HG03460 (cell line): ENCODE results near the gene ZNHIT3.
"Not testable (repeated sequence)": the region's sequence is repeated elsewhere in the genome, so short reads cannot be mapped to it uniquely, and the experiment has no call there.

Experiments
- ATAC-seq: cut with Tn5 transposase; IDR thresholded peaks from one replicate; pipeline ENCODE4 v1.9.1; 2021; ENCODE audit not compliant: unreplicated experiment

ZNHIT3 gene

GRCh38 chr17:36482611-36483504, 3.6 kb upstream of the ZNHIT3 start:
- ATAC-seq: no peak

DNA sequence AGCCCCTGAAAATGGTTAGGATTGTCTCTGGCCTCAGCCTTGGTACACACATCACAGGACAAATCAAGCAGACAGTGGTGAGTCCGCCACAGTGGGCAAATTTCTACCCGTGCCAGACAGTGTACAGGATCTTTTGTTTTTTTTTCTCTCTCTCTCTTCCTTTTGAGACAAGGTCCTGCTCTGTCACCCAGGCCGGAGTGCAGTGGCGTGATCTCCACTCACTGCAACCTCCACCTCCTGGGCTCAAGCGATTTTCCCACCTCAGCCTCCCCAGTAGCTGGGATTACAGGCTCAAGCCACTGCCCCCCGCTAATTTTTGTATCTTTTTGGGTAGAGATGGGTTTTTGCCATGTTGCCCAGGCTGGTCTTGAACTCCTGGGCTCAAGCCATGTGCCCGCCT, 2.5 kb upstream of the ZNHIT3 start:
- not testable (repeated sequence) for ATAC-seq

GRCh38 chr17:36485027-36485426, 1.5 kb upstream of the ZNHIT3 start:
- ATAC-seq: no peak

GRCh38 chr17:36485805-36486203, 677 bp upstream of the ZNHIT3 start:
- peak; percentile 5 for ATAC-seq

- no peak for ATAC-seq
These were observed 7.5 kb downstream of the ZNHIT3 start for GRCh38 chr17:36493956-36494355.

DNA sequence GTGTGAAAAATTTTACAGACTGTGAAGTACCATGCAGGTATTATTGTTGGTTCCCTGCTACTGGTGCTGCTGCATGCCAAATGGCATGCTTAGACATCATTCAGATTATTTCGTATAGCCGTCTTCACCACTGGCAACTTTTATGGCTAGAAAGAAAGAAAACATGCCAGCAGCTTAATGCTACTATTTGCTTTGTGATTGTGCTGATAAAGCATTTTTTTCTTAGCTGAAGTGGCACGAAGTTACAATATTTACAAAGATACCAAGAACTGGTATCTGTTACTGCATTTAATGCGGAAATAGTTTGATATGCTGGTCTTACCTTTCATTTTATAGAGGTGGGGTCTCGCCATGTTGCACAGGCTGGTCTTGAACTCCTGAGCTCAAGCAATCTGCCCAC, 8.2 kb downstream of the ZNHIT3 start:
- ATAC-seq: no peak

- no peak for ATAC-seq
These were observed 8.6 kb downstream of the ZNHIT3 start for GRCh38 chr17:36495076-36495578.

DNA sequence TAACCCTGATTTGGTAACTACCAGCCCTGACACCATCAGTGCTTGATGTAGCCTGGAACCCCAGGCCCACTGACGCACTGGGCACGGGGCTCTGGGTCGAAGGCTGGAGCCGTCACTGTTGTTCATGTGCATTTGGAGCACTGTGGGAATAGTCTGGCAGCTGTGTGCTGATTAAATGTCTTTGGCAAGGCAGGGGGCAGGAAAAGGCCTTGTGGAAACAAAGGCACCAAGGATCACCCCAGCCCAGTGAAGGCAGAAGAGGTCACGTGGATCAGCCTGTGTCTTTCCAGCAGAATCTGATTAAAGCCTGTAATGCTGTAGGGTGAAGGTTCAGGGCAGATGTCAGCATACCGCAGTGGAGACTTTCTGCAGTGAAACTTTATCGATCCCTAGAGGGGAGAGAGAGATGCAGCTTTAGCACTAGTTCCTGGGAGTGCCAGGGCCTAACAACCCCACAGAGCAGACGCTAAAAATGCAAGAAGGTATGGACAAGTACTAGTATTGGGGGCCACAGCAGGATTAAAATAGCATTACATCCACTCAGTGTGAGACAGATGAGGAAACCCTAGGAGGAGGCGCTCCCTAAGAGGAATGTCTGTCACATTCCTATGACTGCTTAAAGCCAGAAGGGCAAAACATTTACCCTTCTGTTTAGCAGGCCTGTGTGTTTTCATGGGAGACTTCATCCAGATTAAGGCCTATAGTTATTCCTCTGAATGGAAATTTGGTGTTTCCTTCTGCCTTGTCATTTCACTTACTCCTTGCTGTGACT, 9.7 kb downstream of the ZNHIT3 start:
- ATAC-seq: no peak

DNA sequence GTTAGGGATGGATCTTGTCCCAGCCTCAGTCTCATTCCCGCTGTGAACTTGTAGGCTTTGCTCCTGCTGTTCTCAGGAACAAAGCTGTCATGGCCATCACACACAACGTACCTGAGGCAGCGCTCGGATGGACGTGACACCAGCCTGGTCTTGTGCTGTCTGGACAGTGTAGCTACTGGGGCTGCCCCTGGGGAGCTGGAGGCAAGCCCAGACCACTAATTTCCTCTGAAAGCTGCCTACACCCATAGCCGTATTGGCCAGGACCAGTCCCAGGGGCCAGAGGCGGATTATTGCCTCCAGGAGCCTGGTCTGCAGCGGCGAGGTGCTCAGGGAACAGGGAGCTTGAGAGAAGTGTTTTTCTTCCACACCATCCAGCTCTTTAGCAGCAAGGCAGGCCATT, 11.7 kb downstream of the ZNHIT3 start:
- ATAC-seq: no peak

GRCh38 chr17:36498560-36499300, 12.2 kb downstream of the ZNHIT3 start:
- no peak for ATAC-seq

GRCh38 chr17:36500745-36501225, 14.3 kb downstream of the ZNHIT3 start:
- no peak for ATAC-seq

DNA sequence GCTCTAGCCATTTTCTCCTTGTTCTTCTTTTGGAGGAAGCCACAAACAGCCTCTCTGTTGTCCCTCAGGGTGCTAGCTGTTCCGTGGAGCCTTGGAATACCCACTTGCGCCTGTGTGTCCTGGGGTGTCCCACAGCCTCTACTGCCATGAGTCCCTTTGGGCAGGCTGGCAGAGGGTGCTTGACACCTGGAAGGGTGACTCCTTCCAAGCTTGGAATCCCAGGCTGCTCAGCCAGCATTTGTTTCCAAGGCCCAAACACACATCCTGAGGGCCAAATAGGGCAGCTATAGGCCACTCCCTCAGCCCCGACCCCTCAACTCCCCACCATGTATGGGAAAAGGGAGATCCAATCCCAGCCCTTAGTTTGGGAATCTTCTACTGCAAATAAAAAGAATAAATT, 14.9 kb downstream of the ZNHIT3 start:
- ATAC-seq: no peak

- ATAC-seq: no peak
These were observed 15.5 kb downstream of the ZNHIT3 start for GRCh38 chr17:36501963-36502362.

DNA sequence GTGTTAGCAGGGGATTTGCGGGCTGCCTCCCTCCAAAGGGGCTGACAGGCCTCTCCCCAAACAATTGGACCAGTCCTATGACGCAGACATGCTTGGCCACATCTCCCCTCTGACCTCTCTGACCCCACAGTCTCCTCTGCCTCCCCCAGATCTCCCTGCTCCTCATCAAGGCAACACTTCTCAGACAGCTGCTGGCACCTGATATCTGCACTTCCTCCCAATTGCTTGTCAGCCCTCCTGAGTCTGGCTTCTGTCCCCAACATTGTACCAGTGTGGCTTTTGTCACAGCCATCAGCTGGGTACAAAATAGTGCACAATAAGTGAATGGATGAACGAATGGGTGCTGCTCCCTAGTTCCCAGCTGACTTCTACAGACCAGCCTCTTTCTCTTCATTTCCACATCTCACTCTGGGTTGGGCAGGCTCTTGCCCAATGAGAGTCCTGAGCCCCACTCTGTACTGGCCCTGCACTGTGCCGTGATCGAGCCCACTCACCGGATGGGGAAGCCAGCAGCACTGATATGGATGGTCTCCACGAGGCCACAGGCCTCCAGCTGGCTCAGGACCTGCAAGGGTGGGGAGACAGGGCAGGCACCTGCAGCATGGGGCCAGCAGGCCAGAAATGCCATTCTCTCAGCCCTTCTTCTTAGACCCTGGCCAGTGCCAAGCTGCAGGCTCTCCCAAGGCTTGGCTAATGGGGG, 17.1 kb downstream of the ZNHIT3 start:
- ATAC-seq: no peak

DNA sequence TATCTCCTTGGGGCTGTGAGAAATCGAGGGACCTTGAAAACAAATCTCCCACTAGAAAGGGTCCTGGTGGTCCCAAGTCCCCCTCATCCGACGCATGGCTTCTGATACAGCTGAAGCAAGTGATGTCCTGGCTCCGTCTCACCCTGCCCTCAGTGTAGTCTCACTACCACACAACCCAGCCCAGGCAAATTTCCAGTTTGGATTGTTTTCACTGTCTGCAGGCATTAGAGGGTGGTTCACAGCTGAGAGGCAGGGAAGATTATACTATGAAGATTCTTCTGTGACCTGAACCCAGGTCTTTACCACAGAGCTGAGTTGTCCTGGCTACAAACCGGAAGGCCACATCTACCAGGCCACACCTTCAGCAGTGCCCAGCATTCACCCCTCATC, 17.7 kb downstream of the ZNHIT3 start:
- ATAC-seq: no peak

DNA sequence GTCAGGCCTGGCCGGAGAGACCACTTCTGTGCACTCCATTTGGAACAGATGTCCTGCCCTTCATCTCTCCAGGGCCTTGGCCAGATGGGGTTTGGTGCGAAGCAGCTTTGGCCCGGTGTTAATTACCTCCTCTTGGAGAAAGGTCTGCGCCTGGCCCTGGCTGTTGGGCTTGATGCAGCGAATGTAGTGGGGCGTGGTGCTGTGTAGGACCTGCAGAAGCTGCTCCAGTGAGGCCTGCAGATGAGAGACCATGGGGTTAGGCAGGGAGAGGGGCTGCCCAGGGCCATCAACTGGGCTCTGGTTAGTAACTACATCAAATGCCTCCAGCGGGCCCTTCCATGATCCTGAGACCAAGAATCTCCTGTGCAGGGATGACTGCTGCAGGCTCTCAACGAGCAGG, 18.7 kb downstream of the ZNHIT3 start:
- ATAC-seq: no peak

DNA sequence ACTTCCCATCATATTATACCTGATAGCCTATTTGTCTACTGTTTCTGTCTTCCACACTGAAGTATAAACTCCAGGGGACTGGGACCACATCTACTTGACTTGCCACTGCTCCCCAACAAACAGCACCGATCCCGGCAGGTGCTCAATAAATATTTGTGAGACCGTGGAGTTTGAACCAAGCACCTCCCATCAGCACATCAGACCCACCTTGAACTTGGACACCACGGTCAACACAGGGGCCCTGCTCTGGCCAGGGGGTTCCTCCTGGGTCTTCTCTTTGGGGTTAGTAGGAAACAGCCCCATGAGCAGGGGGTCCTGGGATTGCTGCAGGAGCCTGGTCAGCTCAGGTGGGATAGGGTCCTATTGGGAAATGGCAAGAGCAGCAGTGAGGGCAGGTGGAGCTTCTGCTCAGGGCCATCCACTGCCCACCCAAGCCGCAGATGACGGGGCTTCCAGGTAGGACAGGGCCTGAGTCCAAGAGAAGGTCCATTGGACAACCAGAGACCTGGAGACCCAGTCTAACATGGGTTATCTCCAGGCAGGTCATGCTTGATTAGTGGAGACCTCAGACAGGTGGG, 19.9 kb downstream of the ZNHIT3 start:
- ATAC-seq: no peak

GRCh38 chr17:36506831-36507230, 20.4 kb downstream of the ZNHIT3 start:
- ATAC-seq: no peak

DNA sequence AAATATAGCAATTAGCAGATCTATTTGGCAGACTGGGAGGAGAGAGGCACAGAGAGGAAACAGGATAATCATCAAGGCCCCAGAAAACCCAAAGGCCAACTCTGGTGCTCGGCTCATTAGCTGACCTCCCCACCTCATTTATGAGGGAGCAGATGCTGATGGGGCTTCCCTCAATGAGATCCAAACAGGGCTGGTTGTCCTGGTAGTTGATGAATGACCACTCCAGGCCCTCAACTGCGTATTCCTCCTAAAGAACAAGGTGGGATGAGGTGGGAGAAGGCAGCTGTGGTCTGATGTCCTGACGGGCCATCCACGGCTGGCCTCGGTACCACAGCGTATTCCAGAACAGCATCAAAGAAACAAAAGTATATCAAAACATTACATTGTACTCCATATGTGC, 20.8 kb downstream of the ZNHIT3 start:
- ATAC-seq: no peak

DNA sequence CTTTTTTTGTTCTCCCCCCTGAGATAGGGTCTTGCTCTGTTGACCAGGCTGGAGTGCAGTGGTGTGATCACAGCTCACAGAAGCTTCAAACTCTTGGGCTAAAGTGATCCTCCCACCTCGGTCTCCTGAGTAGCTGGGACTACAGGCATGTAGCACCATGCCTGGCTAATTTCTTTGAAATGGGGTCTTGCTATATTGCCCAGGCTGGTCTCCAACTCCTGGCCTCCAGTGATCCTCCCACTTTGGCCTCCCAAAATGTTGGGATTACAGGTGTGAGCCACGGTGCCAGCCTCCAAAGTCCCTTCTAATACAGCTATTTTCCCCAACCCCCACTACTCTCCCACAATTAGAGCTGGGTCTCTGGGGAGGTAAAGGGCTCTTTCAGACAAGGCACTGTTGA, 22.0 kb downstream of the ZNHIT3 start:
- ATAC-seq: not testable (repeated sequence)
